HT-29 (cell line): ENCODE data around the gene PLEKHG7. TPM values are rescaled to one million over a fixed set of nuclear protein-coding genes. Genes with fewer than 3 reads are reported as not detected.
A peak's percentile ranks its signal among the peaks of the same experiment; 100 is the strongest.

Source experiments
- DNase-seq: peaks from one replicate; pipeline ENCODE4 v3.0.0-alpha.2; 2015; ENCODE audit warnings: low spot score
- total RNA-seq: library from RNA; depleted of rRNA; stranded (reverse); fragments of >200 nt; shearing (Covaris generic); gene quantifications from 2 replicates; pipeline ENCODE4 v1.2.3, GENCODE V29; 2014

The PLEKHG7 gene
- total RNA-seq, 1 experiment from 2014 or later: 0.13 TPM

DNA sequence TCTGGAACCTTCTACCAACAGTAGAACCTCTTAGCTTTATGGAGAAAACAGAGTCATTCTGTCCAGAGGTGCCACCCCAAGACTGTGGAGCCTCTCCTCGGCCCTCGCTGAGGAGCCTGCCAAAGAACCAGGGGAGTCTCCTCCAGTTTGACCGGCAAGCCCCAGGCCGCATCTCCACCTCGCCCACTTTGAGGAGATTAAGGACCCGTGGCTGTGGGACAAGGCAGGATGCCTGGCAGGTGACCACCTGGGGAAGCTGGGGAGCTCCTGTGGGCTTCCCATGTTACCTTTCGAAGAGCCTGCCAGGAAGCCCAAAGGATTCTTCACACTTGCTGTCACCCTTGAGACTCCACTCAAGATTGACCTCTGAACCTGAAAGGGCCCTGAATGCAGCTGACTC is 3.8 kb downstream of the PLEKHG7 start:
- DNase-seq: no peak

DNA sequence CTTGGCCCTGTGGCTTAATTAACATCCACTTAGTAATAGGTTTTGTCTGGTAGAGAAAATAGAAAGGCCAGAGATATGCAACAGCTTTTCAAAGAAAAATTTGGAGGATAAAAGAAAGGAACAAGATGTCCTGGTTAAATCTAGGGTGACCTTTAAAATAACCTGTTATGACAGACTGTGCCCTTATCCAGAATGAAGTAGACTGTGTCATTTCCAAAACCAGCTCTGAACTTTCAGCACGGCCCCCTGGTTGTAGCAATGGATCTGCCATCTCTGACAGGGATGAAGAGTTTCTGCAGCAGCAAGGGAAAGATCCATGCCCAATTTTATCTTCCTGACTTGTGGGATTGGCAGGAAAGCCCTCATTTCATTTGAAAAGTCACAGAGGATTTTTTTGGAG is 5.1 kb downstream of the PLEKHG7 start:
- DNase-seq: no peak

DNA sequence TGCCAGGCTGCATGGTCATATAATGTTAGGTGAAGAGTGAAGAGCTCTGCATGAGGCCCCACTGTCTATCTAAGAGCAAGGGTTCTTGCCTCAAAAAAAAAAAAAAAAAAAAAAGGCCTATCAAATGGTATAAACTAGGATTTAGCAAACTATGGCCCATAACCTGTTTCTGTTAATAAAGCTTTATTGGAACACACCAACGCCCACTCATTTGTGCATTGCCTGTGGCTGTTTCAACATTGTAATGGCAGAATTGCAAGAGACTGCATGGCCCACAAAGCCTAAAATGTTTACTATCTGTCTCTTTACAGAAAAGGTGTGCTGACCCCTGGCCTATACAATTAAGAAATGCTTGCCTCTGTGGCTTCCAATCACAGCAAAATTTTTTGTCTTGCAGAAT is 12.8 kb downstream of the PLEKHG7 start:
- DNase-seq: no peak

DNA sequence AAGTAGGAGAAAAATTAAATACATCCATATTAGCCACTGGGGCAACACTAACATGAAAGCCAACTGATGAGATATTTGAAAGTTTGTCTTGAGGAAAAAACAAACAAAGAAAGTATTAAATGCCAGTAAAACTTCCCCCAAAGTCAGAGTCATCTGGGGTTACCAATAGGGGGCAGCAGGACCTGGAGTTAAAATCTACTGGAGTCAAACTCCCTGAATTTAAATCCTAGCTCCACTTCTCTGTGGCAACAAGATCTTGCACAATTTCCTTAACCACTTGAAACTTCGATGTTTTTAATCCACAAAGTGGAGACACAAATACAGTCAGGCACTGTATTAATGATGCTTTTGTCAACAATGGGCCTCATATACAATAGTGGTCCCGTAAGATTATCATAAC is 14.4 kb downstream of the PLEKHG7 start:
- DNase-seq: peak; percentile 16

DNA sequence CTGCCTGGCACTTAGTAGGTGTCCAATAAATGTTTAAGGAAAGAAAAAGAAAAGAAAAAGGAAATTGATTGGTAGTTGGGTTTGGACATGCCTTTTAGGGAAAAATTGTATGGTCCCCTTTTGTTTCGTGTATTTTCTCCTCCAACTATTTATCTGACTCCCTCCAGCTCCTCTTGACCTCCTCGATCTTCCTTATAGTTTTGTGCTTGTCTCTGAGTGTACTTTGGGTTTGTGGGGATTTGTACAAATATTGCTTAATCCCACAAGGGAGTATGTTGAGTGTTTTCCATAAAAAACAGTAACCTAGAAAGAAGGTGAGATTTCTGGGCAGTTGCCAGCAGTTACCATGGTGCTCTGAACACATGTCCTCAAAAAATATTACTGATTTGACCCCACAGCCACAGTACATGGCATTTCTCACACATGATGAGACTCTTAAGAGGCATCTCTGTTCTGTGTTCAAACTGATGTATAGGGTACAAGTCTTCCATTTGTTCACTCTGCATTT is 15.7 kb downstream of the PLEKHG7 start:
- DNase-seq: no peak

DNA sequence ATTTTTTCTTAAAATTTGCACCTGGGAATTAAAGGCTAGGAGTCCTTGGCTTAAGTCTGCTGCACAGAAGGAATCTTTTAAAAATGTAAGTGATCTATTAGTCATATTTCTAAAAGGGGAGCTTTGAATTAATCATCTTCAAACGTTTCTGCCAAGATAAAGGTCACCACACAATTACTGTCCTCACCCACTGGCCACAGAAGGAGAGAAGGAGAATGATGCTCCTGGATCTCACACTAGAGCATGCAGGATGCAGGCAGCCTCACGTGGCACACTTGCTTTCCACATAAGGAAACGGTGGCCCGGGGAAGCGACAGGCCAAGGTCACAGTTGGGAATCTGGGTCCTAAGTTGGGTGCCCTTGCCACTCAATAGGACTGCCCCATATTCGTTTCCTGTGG is 16.9 kb downstream of the PLEKHG7 start:
- no peak for DNase-seq

DNA sequence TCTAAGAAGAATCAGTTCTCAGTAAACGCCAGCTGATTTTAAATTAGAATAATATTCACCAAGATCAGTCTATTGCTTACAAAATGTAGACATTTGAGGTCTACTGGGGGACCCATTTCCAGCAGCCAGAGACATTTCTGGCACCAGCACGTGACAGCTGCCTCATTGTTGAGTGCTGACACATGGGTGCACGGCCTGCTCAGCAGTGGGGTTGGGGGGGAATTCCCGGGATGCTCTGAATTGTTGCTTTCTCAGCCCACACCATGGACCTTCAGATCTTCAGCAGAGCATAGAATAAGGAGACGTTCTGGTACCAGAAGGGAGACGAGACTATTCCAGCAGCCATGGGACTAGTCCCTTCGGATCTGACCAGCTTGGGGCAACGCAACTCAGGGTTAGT is 18.3 kb downstream of the PLEKHG7 start:
- no peak for DNase-seq

DNA sequence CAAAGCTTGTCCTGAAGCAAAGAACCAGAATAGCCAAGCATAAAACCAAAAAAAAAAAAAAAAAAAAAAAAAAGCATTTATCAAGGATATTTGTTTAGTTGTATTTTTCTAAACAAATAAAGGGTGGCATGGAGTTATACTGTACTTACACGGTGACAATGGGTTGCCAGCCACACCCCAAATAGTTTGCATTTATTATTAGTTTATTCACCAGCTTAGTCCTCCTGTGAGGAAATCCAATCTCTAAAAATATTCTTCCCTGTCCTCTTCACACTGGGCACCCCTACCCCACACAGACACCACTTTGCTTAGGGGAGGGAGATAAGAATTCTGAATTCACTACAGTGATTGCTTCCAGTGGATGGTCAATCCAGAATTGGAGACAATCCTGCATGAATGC is 18.9 kb downstream of the PLEKHG7 start:
- no peak for DNase-seq

DNA sequence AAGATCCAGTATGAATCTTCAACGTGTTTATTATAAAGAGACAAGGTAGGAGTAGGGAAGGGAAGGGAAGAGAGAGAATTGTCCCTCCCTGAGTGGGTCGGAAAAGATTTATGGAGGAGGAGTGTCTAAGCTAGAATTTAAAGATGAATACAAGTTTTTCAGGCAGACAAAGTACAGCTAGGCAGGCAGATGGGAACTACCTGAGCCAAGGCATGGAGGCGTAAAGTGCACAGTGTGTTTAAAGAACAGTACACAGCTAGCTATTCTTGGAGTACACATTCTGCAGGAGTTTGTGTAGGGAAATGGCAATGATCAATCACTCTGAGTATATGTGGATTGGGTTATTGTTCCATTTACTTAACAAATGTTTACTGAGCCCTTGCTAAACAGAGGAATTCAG is 20.1 kb downstream of the PLEKHG7 start:
- DNase-seq: no peak

DNA sequence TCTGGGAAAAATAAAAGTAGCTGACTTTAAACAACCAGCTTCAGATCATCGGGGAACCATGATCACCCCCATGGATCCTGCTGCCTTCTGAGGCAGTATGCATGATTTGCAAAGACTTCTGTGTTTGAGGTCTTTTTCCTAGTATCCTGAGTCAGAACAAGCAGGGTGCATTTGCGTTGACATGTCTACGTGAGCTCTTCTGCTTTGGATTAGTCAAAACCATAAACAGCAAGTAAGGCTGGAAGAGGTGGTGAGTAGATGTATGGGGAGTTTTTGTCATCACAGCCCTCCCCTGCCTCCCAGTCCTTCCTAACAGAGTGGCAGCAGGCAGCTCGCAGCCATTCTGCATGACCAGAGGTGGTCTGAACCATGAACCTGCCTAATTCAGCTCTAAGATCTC is 24.1 kb downstream of the PLEKHG7 start:
- no peak for DNase-seq

DNA sequence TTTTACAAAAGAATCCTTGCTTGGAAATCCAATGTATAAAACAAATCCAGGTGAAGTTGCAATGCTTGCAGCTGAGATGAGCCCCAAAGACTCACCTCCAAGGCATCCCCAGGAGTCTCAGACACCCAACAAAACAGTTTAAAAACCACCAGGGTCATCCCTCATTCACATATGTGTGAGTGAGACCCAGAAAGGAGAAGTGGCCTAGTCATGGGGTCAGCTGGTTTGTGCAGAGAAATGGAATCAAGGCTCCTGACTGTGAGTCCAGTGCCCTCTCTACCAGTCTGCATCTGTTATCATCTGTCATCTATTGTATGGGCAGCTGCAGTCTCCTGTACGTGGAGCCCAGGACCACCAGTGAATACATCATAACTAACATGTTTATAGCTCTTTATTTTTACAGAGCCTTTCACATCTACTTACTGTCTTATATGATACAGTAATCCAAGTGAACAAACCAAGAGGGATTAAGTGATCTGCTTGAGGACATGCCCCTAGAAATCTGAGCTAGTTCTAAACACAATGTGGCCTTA is 27.1 kb downstream of the PLEKHG7 start:
- DNase-seq: no peak

DNA sequence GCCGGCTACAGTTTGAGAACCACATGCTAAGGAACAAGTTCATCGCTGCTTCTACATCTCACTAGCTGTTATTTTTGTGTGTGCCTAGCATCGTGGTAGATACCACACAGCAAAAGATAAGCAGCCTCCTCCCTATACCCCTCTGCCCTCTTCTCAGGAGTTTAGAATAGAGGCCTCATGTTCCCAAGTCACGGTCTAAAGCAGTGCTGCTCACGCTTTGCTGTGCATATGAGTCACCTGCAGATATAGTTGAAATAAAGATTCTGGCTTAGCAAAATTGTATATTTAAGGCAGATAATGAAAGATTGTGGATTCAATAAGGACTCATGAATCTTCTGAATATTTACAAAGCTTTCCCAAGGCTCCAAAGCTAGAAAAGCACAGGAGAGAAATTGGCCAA is 28.0 kb downstream of the PLEKHG7 start:
- DNase-seq: no peak

DNA sequence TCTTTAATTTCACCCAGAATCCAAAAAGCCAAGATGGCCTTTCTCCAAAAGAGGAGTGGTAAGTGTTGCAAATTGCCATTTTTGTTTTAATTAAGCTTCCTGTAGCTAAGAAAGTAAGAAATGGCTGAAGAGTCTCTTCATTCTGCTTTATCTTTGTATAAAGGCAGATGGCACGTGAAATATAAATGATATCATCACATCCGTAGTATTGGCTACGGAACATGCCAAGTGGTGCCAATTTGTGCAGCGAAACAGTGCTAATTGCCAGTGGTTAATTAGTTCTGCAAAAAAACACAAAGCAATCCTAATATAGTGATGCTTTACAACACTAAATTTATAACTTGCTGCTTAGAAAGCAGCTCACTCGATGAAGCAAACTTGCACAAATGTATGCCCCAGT is 29.4 kb downstream of the PLEKHG7 start:
- DNase-seq: no peak

DNA sequence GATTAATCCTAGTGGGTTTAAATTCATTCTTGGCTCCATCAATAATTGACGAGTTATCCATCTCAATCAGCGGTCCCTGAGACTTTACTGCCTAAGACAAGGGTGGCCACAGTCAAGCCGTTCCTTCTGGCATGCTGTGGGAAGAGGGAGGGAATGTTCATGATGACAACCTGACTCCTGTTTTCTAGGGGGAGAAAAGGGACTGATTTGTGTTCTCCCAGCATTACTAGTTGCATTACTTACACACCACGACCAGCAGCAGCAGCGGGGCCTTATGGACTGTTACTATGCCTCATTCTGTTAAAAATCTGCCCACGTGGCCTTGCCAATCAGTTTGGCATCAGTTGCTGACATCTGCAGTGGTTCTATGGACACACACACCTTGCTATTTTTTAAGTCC is 29.9 kb downstream of the PLEKHG7 start:
- DNase-seq: no peak

DNA sequence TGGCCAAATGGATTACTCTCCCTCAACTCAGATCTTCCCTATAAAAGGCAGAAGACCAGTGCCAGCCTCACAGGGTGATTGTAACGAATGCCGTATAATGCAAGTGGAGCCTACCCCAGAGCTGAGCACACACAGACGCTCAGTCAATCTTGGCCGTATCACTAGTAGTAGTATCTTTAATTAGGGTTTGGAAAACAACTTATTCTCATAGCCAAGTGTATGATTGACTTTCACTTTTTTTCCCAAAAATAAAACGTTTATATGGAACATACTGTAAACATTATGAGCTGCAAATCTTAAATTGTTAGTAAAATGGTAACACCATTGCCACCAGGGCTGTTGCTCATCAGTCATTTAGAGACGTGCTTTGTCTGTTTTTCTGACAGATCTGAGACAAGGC is 30.4 kb downstream of the PLEKHG7 start:
- DNase-seq: no peak

DNA sequence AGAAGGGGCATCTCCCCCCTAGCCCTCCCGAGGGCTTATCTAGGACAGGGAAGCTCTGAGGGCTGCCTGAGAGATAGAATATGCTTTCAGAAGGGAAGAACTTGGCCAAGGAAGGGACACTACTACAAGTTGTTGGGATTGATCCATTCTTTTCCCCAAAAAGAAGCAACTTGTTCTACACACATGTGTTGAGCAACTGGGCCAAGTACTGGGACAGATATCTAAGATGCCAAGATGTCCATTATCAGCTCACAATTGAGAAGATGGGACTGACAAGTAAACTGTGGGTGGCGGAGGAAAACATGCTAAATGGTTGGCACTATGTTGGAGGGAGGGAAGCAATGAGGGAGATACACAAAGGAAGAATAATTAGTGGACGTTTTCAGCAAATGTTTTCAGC is 30.9 kb downstream of the PLEKHG7 start:
- DNase-seq: no peak

DNA sequence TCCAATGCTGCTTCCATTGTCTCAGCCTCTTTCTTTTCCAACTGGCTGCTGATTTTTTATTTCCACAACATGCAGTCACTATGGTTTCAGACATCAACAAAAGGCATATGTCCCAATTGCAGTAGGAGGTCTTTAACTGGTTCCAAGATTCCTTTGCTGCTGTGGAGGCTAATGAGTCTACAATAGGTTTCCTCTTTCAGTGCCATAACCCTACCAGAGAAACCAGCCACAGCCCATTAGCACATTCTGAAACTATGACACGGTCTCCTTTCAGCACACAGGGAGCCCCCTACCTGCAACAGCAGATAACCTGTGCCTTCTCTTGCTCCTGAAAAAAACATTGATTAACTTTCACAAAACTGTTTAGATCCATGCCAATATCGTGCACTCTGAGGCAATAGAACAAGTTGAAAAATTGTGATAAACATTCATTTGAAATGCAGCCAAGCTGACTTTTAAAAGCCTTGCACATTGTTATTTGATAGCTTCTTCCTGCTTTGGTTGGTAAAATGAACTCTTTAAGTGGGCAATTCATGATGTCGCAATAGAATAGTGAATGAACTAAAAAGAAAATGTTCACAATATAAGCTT is 32.4 kb downstream of the PLEKHG7 start:
- no peak for DNase-seq

DNA sequence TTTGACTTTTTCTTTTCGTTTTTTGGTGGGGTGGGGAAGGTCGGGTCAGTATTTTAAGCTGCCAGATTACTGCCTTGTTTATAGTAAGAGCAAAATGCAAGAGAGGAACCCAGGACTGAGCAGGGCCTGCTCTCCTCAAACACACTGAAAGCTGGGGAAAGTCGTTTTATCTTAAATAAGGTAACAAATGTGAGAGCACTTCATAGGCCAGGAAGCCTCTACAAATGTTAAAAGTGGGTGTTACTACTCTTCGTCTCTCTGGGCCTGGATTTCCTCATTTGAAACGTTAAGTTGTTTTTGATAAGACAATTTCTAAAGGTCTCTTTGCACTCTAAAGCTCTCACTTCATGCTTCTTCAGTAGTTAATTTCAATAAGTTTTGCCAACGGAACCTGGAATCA is 33.8 kb downstream of the PLEKHG7 start:
- DNase-seq: no peak

DNA sequence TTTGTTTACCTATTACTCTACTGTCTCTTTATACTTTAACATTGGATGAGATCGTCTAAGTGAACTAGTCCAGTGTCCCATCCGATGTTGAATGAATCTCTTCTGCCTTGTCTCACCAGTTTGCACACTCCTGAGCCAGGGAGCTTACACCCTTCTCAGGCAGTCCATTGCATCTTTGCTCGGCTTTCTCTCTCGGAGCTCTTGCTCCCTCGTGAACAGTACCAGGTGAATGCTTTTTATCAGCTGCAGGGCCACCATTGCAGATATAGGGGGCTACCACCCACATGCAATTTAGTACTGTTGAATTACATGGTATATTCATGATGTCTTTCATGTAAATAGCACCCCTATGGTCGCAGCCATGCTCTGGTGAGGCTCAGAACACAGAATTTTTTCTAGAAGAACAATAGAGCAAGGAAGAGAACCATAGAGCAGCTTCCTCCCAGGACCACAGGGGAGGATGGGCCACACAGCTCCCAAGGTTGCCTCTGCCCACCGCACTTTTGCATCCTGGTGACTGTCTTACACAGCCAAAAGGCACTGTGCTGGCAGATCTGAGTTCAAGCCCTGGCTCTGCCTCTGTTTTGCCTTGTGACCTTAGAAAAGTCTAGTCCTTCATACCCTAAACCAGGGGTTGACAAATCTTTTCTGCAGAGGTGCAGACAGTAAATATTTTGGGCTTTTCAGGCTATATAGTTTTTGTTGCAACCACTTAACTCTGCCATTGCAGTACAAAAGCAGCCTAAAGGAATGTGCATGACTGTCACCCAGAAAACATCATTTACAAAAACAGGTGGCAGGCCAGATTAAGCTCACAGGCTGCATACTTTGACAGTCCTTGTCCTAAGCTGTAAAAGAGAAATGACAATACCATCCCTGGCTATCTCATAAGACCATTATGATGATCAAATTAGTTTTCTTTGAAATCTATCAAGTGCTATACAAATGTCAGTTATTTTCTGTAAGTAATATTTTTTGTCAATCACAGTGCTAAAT is 35.4 kb downstream of the PLEKHG7 start:
- DNase-seq: no peak

DNA sequence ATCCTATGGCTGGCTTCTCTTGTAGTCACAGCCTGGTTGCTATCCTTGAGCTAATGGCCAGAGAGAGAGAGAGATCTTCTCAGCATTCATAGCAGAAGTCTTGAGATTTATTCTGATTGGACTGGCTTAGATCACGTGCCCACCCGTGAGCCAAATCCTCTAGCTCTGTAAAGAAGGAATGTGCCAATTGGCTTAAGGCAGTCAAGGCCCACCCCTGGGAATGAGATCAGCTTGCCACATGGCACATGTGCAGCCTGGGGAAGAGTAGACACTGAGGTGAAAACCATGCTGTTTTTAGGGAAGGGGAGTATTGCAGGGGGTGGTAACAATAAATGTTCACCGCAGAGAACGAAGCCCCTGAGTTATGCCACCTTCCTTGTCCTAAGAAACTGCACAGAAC is 36.3 kb downstream of the PLEKHG7 start:
- no peak for DNase-seq

DNA sequence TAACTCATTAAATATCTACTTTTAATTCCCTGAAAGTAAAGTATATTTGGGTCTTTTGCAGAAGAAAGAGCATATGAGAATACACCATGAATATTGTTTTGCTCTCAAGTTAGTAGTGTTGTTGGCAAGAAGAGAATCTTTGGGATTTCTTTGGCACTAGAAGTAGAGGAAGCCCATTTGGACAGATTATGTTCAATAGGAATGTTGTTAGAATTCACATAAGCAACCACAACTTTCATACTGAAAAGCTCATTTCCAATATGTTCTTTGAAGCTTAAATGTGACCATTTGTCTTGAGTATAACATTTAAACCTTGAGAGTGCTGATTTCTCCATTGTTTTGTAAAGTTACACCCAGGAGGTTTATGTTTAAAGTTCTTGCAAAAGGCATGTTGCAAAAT is 37.6 kb downstream of the PLEKHG7 start:
- no peak for DNase-seq

DNA sequence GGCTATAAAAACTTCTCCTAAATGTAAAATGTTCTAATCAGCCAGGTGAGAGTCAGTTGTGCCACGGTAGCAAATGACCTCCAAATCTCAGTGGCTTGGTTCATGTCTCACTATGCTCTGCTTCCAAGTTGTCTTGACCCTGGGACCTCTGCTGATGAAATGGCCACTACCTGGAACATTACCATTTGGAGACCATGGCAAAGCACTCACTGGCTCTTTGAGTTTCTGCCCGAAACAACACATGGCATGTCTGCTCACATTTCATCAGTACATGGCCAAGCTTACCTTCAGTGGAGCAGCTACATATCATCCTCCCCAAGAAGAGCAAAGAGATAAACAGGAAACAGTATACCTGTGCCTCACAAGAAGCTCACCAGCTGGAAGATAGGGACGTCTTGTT is 40.2 kb downstream of the PLEKHG7 start:
- DNase-seq: no peak
